Astrocyte (in vitro differentiated cells and primary cell): ENCODE data around the gene GTF3C1.

Experiments used
- EZH2 ChIP-seq: IDR thresholded peaks from 2 replicates; pipeline ENCODE4 v1.6.1; 2012; ENCODE audit warnings: mild to moderate bottlenecking, low read length, inconsistent platforms; ENCODE audit not compliant: insufficient read depth
- TF ChIP-seq, protein P1 (sequence below): IDR thresholded peaks from 2 replicates; pipeline ENCODE4 v1.5.1; 2011; ENCODE audit warnings: low read depth, mild to moderate bottlenecking, inconsistent platforms, low read length, moderate library complexity; ENCODE audit not compliant: insufficient read depth

DNA sequence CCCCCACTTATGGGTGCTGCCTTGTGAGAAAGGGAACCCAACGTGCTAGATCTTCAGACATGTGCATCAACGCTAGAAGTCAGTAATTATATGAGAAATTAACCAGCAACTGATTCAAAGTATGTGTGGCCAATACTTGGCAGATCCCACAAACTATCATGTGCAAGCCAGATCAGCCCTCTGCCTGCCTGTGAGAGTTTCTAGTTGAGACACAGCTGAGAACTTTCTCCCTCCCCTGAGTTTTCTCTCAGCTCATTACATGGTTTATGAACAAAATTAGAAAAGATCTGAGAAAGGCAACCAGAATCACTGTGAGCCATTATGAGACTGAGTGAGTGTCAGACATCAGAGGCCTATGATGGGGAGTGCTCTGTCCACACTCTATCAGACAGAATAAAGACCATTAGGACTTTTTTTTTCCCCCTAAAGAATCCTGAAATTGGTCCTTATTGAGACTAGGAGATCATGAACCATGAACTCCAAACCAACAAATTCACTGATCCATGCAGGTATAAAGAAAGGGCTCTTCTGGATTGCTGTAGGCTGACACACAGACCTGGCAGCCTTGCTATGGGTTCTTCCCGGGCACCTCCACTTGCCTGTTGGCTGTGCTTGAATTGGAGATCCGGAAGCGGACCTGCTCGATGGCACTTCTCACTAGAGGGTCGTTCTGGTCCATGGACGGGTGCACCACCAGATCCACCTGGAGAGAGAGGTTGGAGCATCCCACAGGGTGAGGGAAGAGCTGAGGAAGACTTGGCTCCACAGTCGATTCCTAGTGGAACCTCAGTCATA, 51.5 kb downstream of the GTF3C1 start:
- TF ChIP-seq, protein P1, sequence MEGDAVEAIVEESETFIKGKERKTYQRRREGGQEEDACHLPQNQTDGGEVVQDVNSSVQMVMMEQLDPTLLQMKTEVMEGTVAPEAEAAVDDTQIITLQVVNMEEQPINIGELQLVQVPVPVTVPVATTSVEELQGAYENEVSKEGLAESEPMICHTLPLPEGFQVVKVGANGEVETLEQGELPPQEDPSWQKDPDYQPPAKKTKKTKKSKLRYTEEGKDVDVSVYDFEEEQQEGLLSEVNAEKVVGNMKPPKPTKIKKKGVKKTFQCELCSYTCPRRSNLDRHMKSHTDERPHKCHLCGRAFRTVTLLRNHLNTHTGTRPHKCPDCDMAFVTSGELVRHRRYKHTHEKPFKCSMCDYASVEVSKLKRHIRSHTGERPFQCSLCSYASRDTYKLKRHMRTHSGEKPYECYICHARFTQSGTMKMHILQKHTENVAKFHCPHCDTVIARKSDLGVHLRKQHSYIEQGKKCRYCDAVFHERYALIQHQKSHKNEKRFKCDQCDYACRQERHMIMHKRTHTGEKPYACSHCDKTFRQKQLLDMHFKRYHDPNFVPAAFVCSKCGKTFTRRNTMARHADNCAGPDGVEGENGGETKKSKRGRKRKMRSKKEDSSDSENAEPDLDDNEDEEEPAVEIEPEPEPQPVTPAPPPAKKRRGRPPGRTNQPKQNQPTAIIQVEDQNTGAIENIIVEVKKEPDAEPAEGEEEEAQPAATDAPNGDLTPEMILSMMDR: no peak
- no peak for TF ChIP-seq EZH2
